Caco-2 (cell line): ENCODE results near the gene PRKACA. TPM values are rescaled to one million over a fixed set of nuclear protein-coding genes. Genes with fewer than 3 reads are reported as not detected.
"Not testable (repeated sequence)": the region's sequence is repeated elsewhere in the genome, so short reads cannot be mapped to it uniquely, and the experiment has no call there.

ENCODE experiments used
- BruUV-seq: library from RNA; stranded (reverse); fragments of 400-500 nt; replicated peaks from 2 replicates; lab custom pipeline; 2021; lab: Mats Ljungman, UMichigan
- CTCF ChIA-PET: fragments of 300-600 bp; sonication (Branson Sonifier 250); formaldehyde crosslinking; loops from one replicate; lab custom pipeline; 2022; ENCODE audit warnings: antibody characterized with exemption; lab: Charles Lee
- POLR2A ChIA-PET: fragments of 300-600 bp; sonication (Branson Sonifier 250); formaldehyde crosslinking; loops from one replicate; lab custom pipeline; 2022; ENCODE audit warnings: antibody characterized with exemption; lab: Charles Lee
- DNase-seq, 2 experiments: peaks; one replicate each; pipeline versions ENCODE4 v3.0.0 to v3.0.0-alpha.2; 2020 to 2022
- H3K27me3 ChIP-seq: replicated peaks from 2 replicates; pipeline ENCODE4 v1.6.0; 2011; ENCODE audit warnings: low read length; ENCODE audit not compliant: control insufficient read depth, insufficient read depth
- H3K36me3 ChIP-seq: 2 replicates; pipeline ENCODE4 v1.5.1; 2011; ENCODE audit warnings: low read length; ENCODE audit not compliant: control insufficient read depth, insufficient read depth
- H3K4me1 ChIP-seq: fragments of 250-450 bp; sonication (Bioruptor Pico); 2 replicates; pipeline ENCODE4 v1.5.1; 2020; ENCODE audit warnings: mild to moderate bottlenecking
- H3K4me3 ChIP-seq: 2 replicates; pipeline ENCODE4 v1.5.1; 2011; ENCODE audit warnings: low read depth, mild to moderate bottlenecking, control low read depth, low read length
- H3K9me3 ChIP-seq: fragments of 250-450 bp; sonication (Bioruptor Pico); 2 replicates; pipeline ENCODE4 v1.5.1; 2020; ENCODE audit warnings: mild to moderate bottlenecking, moderate library complexity
- H3K27ac Mint-ChIP-seq: one replicate; pipeline ENCODE4 v1.8.0; 2022; ENCODE audit warnings: mixed read lengths; ENCODE audit not compliant: unreplicated experiment
- H3K27me3 Mint-ChIP-seq: one replicate; pipeline ENCODE4 v1.8.0; 2022; ENCODE audit warnings: mixed read lengths; ENCODE audit not compliant: insufficient read depth, unreplicated experiment
- H3K36me3 Mint-ChIP-seq: one replicate; pipeline ENCODE4 v1.8.0; 2022; ENCODE audit warnings: mild to moderate bottlenecking, mixed read lengths; ENCODE audit not compliant: insufficient read depth, unreplicated experiment
- H3K4me1 Mint-ChIP-seq: one replicate; pipeline ENCODE4 v1.8.0; 2022; ENCODE audit warnings: low read depth, mixed read lengths; ENCODE audit not compliant: unreplicated experiment
- H3K4me3 Mint-ChIP-seq: one replicate; pipeline ENCODE4 v1.8.0; 2022; ENCODE audit warnings: mild to moderate bottlenecking, moderate library complexity, mixed read lengths; ENCODE audit not compliant: unreplicated experiment
- H3K9me3 Mint-ChIP-seq: one replicate; pipeline ENCODE4 v1.8.0; 2022; ENCODE audit warnings: mixed read lengths; ENCODE audit not compliant: unreplicated experiment
- intact Hi-C: fragments of 100-400 bp; cut with micrococcal nuclease; formaldehyde crosslinking; loops from one replicate; pipeline ENCODE4 v1.10.0; 2022; ENCODE audit not compliant: unreplicated experiment
- total RNA-seq: library from RNA; stranded (reverse); gene quantifications from 2 replicates; pipeline ENCODE4 v1.2.3, GENCODE V29; 2022
- TF ChIP-seq, protein P1 (sequence below), 2 experiments: fragments of 200-600 bp in 1 of 2; IDR thresholded peaks; 1 replicate in 1 of 2; 2 replicates in 1 of 2; pipeline versions ENCODE4 v1.5.1 to v1.8.0; 2011 to 2022; ENCODE audit warnings: antibody characterized with exemption in 1 of 2, control low read depth in 1 of 2, inconsistent platforms in 1 of 2, low read depth in 1 of 2, low read length in 1 of 2, mild to moderate bottlenecking in 1 of 2, moderate library complexity in 1 of 2; ENCODE audit not compliant: insufficient read depth in 1 of 2, severe bottlenecking in 1 of 2, unreplicated experiment in 1 of 2

The PRKACA gene
- total RNA-seq, 1 experiment from 2014 or later, result 51.9 TPM

- Mint-ChIP-seq H3K36me3 (peaks cover 10% of the 10 kb centered on the region), H3K27me3 (no peaks in the 10 kb centered on the region), H3K9me3 (no peaks in the 10 kb centered on the region), H3K4me3 (no peak overlapping the region), H3K27ac (no peak overlapping the region), H3K4me1 (no peaks in the 10 kb centered on the region)
- Histone ChIP-seq H3K36me3 (no peaks in the 10 kb centered on the region), H3K4me3 (no peak overlapping the region), H3K4me1 (no peaks in the 10 kb centered on the region), H3K9me3 (no peaks in the 10 kb centered on the region), H3K27me3 (no peaks in the 10 kb centered on the region)
- intact Hi-C loops, result no loop called here
- no peak for DNase-seq
- CTCF ChIA-PET, result interaction anchor here (1.8 to 1.9 kb wide), 2 partner anchors 12 to 200 kb away, joined by 9 to 14 read pairs; partner anchors contain the start of gene ASF1B
- POLR2A ChIA-PET, result interaction anchor here (0.6 kb wide), 1 partner anchor 12 kb away, joined by 4 read pairs; no protein-coding TSS in a partner anchor
- TF ChIP-seq, protein P1, sequence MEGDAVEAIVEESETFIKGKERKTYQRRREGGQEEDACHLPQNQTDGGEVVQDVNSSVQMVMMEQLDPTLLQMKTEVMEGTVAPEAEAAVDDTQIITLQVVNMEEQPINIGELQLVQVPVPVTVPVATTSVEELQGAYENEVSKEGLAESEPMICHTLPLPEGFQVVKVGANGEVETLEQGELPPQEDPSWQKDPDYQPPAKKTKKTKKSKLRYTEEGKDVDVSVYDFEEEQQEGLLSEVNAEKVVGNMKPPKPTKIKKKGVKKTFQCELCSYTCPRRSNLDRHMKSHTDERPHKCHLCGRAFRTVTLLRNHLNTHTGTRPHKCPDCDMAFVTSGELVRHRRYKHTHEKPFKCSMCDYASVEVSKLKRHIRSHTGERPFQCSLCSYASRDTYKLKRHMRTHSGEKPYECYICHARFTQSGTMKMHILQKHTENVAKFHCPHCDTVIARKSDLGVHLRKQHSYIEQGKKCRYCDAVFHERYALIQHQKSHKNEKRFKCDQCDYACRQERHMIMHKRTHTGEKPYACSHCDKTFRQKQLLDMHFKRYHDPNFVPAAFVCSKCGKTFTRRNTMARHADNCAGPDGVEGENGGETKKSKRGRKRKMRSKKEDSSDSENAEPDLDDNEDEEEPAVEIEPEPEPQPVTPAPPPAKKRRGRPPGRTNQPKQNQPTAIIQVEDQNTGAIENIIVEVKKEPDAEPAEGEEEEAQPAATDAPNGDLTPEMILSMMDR (IDR thresholded peaks at IDR 0.05; ENCODE audit: insufficient read depth in 1 of 2, low read depth in 1 of 2, low read length in 1 of 2, severe bottlenecking in 1 of 2, unreplicated experiment in 1 of 2), result no peak
- BruUV-seq, result no TSS peak
Observed at GRCh38 chr19:14148751-14149410, 31.3 kb upstream of the PRKACA start.

DNA sequence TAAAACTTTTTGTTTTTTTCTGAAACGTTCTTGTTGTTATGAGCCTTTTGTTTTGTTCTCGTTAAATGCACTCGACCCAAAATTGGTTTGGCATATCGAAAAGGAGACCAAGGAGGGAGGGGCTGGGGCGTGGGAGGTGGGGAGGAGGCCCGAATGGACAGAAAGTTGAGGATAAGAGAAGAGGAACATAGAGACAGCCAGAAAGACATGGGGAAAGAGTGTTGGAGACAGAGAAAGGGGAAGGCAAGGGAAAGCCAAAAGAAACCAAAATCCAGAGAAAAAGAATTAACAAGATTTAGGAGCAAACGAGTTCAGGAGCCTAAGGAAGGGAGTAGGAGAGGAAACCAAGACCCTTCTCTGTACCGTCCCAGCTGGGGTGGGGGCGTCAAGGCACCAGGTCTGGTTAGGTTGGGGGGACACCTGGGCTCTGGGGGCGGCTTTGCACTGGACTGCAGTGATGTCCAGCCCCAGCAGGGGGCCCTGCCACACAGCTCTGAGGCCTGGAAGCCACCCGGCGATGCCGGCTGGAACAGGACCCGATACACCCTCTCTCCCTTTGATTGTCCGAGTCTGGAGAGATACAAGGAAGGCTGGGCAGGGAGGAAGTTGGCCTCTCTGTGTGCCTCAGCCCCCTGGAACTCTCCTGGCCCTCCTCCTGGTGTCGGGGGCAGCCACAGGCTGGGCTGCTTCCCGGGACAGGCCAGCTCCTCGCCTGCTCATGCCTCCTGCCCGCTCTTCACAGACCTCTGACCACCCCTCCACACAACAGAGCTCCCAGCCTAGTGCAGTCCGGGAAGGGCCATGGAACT, 30.4 kb upstream of the PRKACA start:
- intact Hi-C loops, result no loop called here
- peak; percentile 53 to 65 for DNase-seq
- CTCF ChIA-PET, result interaction anchor here (0.5 to 1.9 kb wide), 4 partner anchors 11 to 320 kb away, joined by 3 to 14 read pairs (median 7); partner anchors contain the start of gene ASF1B
- Histone ChIP-seq H3K4me3 (no peak overlapping the region), H3K4me1 (no peaks in the 10 kb centered on the region), H3K9me3 (no peaks in the 10 kb centered on the region), H3K36me3 (no peaks in the 10 kb centered on the region), H3K27me3 (no peaks in the 10 kb centered on the region)
- H3K27me3 Mint-ChIP-seq, result no peaks in the 10 kb centered on the region
- H3K27ac Mint-ChIP-seq, result no peak overlapping the region
- H3K4me3 Mint-ChIP-seq, result no peak overlapping the region
- POLR2A ChIA-PET, result interaction anchor here (0.6 kb wide), 2 partner anchors 11 kb away, joined by 3 to 4 read pairs; no protein-coding TSS in a partner anchor
- H3K4me1 Mint-ChIP-seq, result no peaks in the 10 kb centered on the region
- peaks cover 10% of the 10 kb centered on the region for H3K36me3 Mint-ChIP-seq
- no peaks in the 10 kb centered on the region for H3K9me3 Mint-ChIP-seq
- BruUV-seq, result no TSS peak
- TF ChIP-seq, protein P1 (IDR thresholded peaks at IDR 0.05; ENCODE audit: insufficient read depth in 1 of 2, low read depth in 1 of 2, low read length in 1 of 2, severe bottlenecking in 1 of 2, unreplicated experiment in 1 of 2), result peak; percentile 69 to 83

- no peak overlapping the region for H3K4me3 Mint-ChIP-seq
- Histone ChIP-seq H3K27me3 (no peaks in the 10 kb centered on the region), H3K9me3 (no peaks in the 10 kb centered on the region), H3K4me3 (no peak overlapping the region), H3K36me3 (no peaks in the 10 kb centered on the region), H3K4me1 (no peaks in the 10 kb centered on the region)
- H3K4me1 Mint-ChIP-seq, result no peaks in the 10 kb centered on the region
- ChIA-PET POLR2A (no interaction called here), CTCF (interaction anchor here (1.8 to 1.9 kb wide), 2 partner anchors 10 to 202 kb away, joined by 9 to 14 read pairs; partner anchors contain the start of gene ASF1B)
- TF ChIP-seq, protein P1 (IDR thresholded peaks at IDR 0.05; ENCODE audit: insufficient read depth in 1 of 2, low read depth in 1 of 2, low read length in 1 of 2, severe bottlenecking in 1 of 2, unreplicated experiment in 1 of 2), result no peak
- no peak overlapping the region for H3K27ac Mint-ChIP-seq
- H3K36me3 Mint-ChIP-seq, result peaks cover 10% of the 10 kb centered on the region
- BruUV-seq, result no TSS peak
- no peaks in the 10 kb centered on the region for H3K27me3 Mint-ChIP-seq
- intact Hi-C loops, result no loop called here
- no peaks in the 10 kb centered on the region for H3K9me3 Mint-ChIP-seq
- DNase-seq, result no peak
Observed at GRCh38 chr19:14146789-14147216, 29.2 kb upstream of the PRKACA start.

- H3K36me3 Mint-ChIP-seq, H3K9me3 Mint-ChIP-seq, H3K4me3 ChIP-seq, DNase-seq, H3K4me1 ChIP-seq, H3K27me3 Mint-ChIP-seq, H3K27ac Mint-ChIP-seq, H3K9me3 ChIP-seq, POLR2A ChIA-PET, intact Hi-C loops, H3K4me3 Mint-ChIP-seq, H3K27me3 ChIP-seq, H3K36me3 ChIP-seq, BruUV-seq, H3K4me1 Mint-ChIP-seq: not testable (repeated sequence)
- CTCF ChIA-PET, result interaction anchor here (0.5 to 1.6 kb wide), 2 partner anchors 10 to 69 kb away, joined by 4 to 7 read pairs; partner anchors contain the start of gene ASF1B
Observed at GRCh38 chr19:14146169-14146568, 28.6 kb upstream of the PRKACA start.
